ENCODE results near the gene MTR.
"Not testable (repeated sequence)": the region's sequence is repeated elsewhere in the genome, so short reads cannot be mapped to it uniquely, and the experiment has no call there.

The MTR gene

GRCh38 chr1:236911047-236911446, 116.0 kb downstream of the MTR start:
- WGBS: 95% methylated on average over 7 of the region's 7 CpGs

GRCh38 chr1:236913371-236914037, 118.4 kb downstream of the MTR start:
- peaks cover 30% of the 10 kb centered on the region for H3K9me3 ChIP-seq (ENCODE audit: control insufficient read depth, low read length)
- no peak overlapping the region for H3K14ac ChIP-seq (ENCODE audit: low read length in 2 of 2)
- 41% methylated on average over 1 of the region's 2 CpGs for WGBS
- H3K23ac ChIP-seq (ENCODE audit: low read length in 2 of 2): no peak overlapping the region
- H3K4me3 ChIP-seq (ENCODE audit: insufficient read depth in 1 of 2, low read depth in 1 of 2, low read length in 2 of 2): no peak overlapping the region
- no peak overlapping the region for H2BK15ac ChIP-seq (ENCODE audit: low read depth, poor library complexity, severe bottlenecking)
- H3K79me1 ChIP-seq (replicated peaks; ENCODE audit: low read length, poor library complexity, severe bottlenecking): no peaks in the 10 kb centered on the region
- H3K18ac ChIP-seq (ENCODE audit: low read depth in 1 of 2, low read length in 2 of 2): no peak overlapping the region
- no peak overlapping the region for H2AFZ ChIP-seq (ENCODE audit: low read depth, low read length)
- no peak overlapping the region for H2BK5ac ChIP-seq (ENCODE audit: low read depth, low read length, poor library complexity, severe bottlenecking)
- DNase-seq: no peak
- H2AK5ac ChIP-seq (ENCODE audit: low read length, severe bottlenecking): no peak overlapping the region
- no peak overlapping the region for H2BK12ac ChIP-seq (ENCODE audit: low read length in 2 of 2)
- no peak overlapping the region for H3K4ac ChIP-seq (ENCODE audit: low read depth in 1 of 2, low read length in 2 of 2)
- H3K27me3 ChIP-seq (ENCODE audit: control insufficient read depth in 1 of 2, insufficient read depth in 1 of 2, low read length in 2 of 2): peaks cover 0 to 1% of the 10 kb centered on the region in 2 experiments
- no peak overlapping the region for H3K4me2 ChIP-seq (ENCODE audit: low read length, poor library complexity, severe bottlenecking)
- no peak overlapping the region for H2BK120ac ChIP-seq (ENCODE audit: low read depth, low read length)
- H4K91ac ChIP-seq (ENCODE audit: low read length): no peak overlapping the region
- no peak overlapping the region for H3K9ac ChIP-seq (ENCODE audit: low read length)
- H4K8ac ChIP-seq (ENCODE audit: low read length): no peak overlapping the region
- peaks cover 0 to 4% of the 10 kb centered on the region in 2 experiments for H3K36me3 ChIP-seq (ENCODE audit: control insufficient read depth in 1 of 2, insufficient read depth in 2 of 2, low read depth in 1 of 2, low read length in 2 of 2)
- no peaks in the 10 kb centered on the region for H3K4me1 ChIP-seq (ENCODE audit: control insufficient read depth, insufficient read depth, low read depth, low read length)
- no peak overlapping the region for H3K27ac ChIP-seq (ENCODE audit: low read length, poor library complexity, severe bottlenecking)

More at GRCh38 chr1:236911047-236911446, 116.0 kb downstream of the MTR start:
- H2AK5ac ChIP-seq (ENCODE audit: low read length, severe bottlenecking); H3K27ac ChIP-seq (ENCODE audit: low read length, poor library complexity, severe bottlenecking); H3K23ac ChIP-seq (ENCODE audit: low read length in 2 of 2); H2BK5ac ChIP-seq (ENCODE audit: low read depth, low read length, poor library complexity, severe bottlenecking); H3K79me1 ChIP-seq (replicated peaks; ENCODE audit: low read length, poor library complexity, severe bottlenecking); H2BK120ac ChIP-seq (ENCODE audit: low read depth, low read length); DNase-seq; H3K4me3 ChIP-seq (ENCODE audit: insufficient read depth in 1 of 2, low read depth in 1 of 2, low read length in 2 of 2); H2AFZ ChIP-seq (ENCODE audit: low read depth, low read length); H3K14ac ChIP-seq (ENCODE audit: low read length in 2 of 2); H3K9ac ChIP-seq (ENCODE audit: low read length); H2BK12ac ChIP-seq (ENCODE audit: low read length in 2 of 2); H4K8ac ChIP-seq (ENCODE audit: low read length); H3K36me3 ChIP-seq (ENCODE audit: control insufficient read depth in 1 of 2, insufficient read depth in 2 of 2, low read depth in 1 of 2, low read length in 2 of 2); H2BK15ac ChIP-seq (ENCODE audit: low read depth, poor library complexity, severe bottlenecking); H3K4me1 ChIP-seq (ENCODE audit: control insufficient read depth, insufficient read depth, low read depth, low read length); H3K4ac ChIP-seq (ENCODE audit: low read depth in 1 of 2, low read length in 2 of 2); H3K18ac ChIP-seq (ENCODE audit: low read depth in 1 of 2, low read length in 2 of 2); H3K4me2 ChIP-seq (ENCODE audit: low read length, poor library complexity, severe bottlenecking); H4K91ac ChIP-seq (ENCODE audit: low read length): not testable (repeated sequence)
- H3K9me3 ChIP-seq (ENCODE audit: control insufficient read depth, low read length): peaks cover 12% of the 10 kb centered on the region
- peaks cover 0 to 17% of the 10 kb centered on the region in 2 experiments for H3K27me3 ChIP-seq (ENCODE audit: control insufficient read depth in 1 of 2, insufficient read depth in 1 of 2, low read length in 2 of 2)

GRCh38 chr1:236914375-236914774, 119.3 kb downstream of the MTR start:
- H2AK5ac ChIP-seq (ENCODE audit: low read length, severe bottlenecking): no peak overlapping the region
- H2BK15ac ChIP-seq (ENCODE audit: low read depth, poor library complexity, severe bottlenecking): no peak overlapping the region
- H3K4ac ChIP-seq (ENCODE audit: low read depth in 1 of 2, low read length in 2 of 2): no peak overlapping the region
- H3K9me3 ChIP-seq (ENCODE audit: control insufficient read depth, low read length): peaks cover 35% of the 10 kb centered on the region
- no peak overlapping the region for H3K23ac ChIP-seq (ENCODE audit: low read length in 2 of 2)
- H2BK5ac ChIP-seq (ENCODE audit: low read depth, low read length, poor library complexity, severe bottlenecking): no peak overlapping the region
- no peak overlapping the region for H3K18ac ChIP-seq (ENCODE audit: low read depth in 1 of 2, low read length in 2 of 2)
- H3K79me1 ChIP-seq (replicated peaks; ENCODE audit: low read length, poor library complexity, severe bottlenecking): no peaks in the 10 kb centered on the region
- no peak overlapping the region for H2AFZ ChIP-seq (ENCODE audit: low read depth, low read length)
- H3K4me2 ChIP-seq (ENCODE audit: low read length, poor library complexity, severe bottlenecking): no peak overlapping the region
- no peak overlapping the region for H3K9ac ChIP-seq (ENCODE audit: low read length)
- no CpG with 5 or more reads among the region's 2 CpGs for WGBS
- H2BK120ac ChIP-seq (ENCODE audit: low read depth, low read length): no peak overlapping the region
- H4K91ac ChIP-seq (ENCODE audit: low read length): no peak overlapping the region
- H4K8ac ChIP-seq (ENCODE audit: low read length): no peak overlapping the region
- no peak overlapping the region for H3K14ac ChIP-seq (ENCODE audit: low read length in 2 of 2)
- no peak overlapping the region for H3K27ac ChIP-seq (ENCODE audit: low read length, poor library complexity, severe bottlenecking)
- H2BK12ac ChIP-seq (ENCODE audit: low read length in 2 of 2): no peak overlapping the region
- no peaks in the 10 kb centered on the region for H3K27me3 ChIP-seq (ENCODE audit: control insufficient read depth in 1 of 2, insufficient read depth in 1 of 2, low read length in 2 of 2)
- no peak for DNase-seq
- H3K36me3 ChIP-seq (ENCODE audit: control insufficient read depth in 1 of 2, insufficient read depth in 2 of 2, low read depth in 1 of 2, low read length in 2 of 2): peaks cover 0 to 4% of the 10 kb centered on the region in 2 experiments
- H3K4me3 ChIP-seq (ENCODE audit: insufficient read depth in 1 of 2, low read depth in 1 of 2, low read length in 2 of 2): no peak overlapping the region
- no peaks in the 10 kb centered on the region for H3K4me1 ChIP-seq (ENCODE audit: control insufficient read depth, insufficient read depth, low read depth, low read length)

- no peak for DNase-seq
- no peak overlapping the region for H2BK5ac ChIP-seq (ENCODE audit: low read depth, low read length, poor library complexity, severe bottlenecking)
- H3K9me3 ChIP-seq (ENCODE audit: control insufficient read depth, low read length): peaks cover 33% of the 10 kb centered on the region
- no peaks in the 10 kb centered on the region for H3K79me1 ChIP-seq (replicated peaks; ENCODE audit: low read length, poor library complexity, severe bottlenecking)
- no peak overlapping the region for H3K4me2 ChIP-seq (ENCODE audit: low read length, poor library complexity, severe bottlenecking)
- H2BK12ac ChIP-seq (ENCODE audit: low read length in 2 of 2): no peak overlapping the region
- no peak overlapping the region for H4K91ac ChIP-seq (ENCODE audit: low read length)
- H3K14ac ChIP-seq (ENCODE audit: low read length in 2 of 2): no peak overlapping the region
- H3K4me3 ChIP-seq (ENCODE audit: insufficient read depth in 1 of 2, low read depth in 1 of 2, low read length in 2 of 2): no peak overlapping the region
- no peak overlapping the region for H4K8ac ChIP-seq (ENCODE audit: low read length)
- H3K4me1 ChIP-seq (ENCODE audit: control insufficient read depth, insufficient read depth, low read depth, low read length): no peaks in the 10 kb centered on the region
- H3K23ac ChIP-seq (ENCODE audit: low read length in 2 of 2): no peak overlapping the region
- no peak overlapping the region for H2AFZ ChIP-seq (ENCODE audit: low read depth, low read length)
- no peak overlapping the region for H3K18ac ChIP-seq (ENCODE audit: low read depth in 1 of 2, low read length in 2 of 2)
- H3K27ac ChIP-seq (ENCODE audit: low read length, poor library complexity, severe bottlenecking): no peak overlapping the region
- H3K36me3 ChIP-seq (ENCODE audit: control insufficient read depth in 1 of 2, insufficient read depth in 2 of 2, low read depth in 1 of 2, low read length in 2 of 2): peaks cover 0 to 4% of the 10 kb centered on the region in 2 experiments
- no peak overlapping the region for H2BK15ac ChIP-seq (ENCODE audit: low read depth, poor library complexity, severe bottlenecking)
- H3K4ac ChIP-seq (ENCODE audit: low read depth in 1 of 2, low read length in 2 of 2): no peak overlapping the region
- no peak overlapping the region for H2BK120ac ChIP-seq (ENCODE audit: low read depth, low read length)
- H3K27me3 ChIP-seq (ENCODE audit: control insufficient read depth in 1 of 2, insufficient read depth in 1 of 2, low read length in 2 of 2): no peaks in the 10 kb centered on the region
- H3K9ac ChIP-seq (ENCODE audit: low read length): no peak overlapping the region
- no peak overlapping the region for H2AK5ac ChIP-seq (ENCODE audit: low read length, severe bottlenecking)
- WGBS: 97% methylated on average over 4 of the region's 5 CpGs
Measured at GRCh38 chr1:236916131-236916800, 121.2 kb downstream of the MTR start.

Measured in mesenchymal stem cell (in vitro differentiated cells and primary cell).